BJ (cell line): Measurements from ENCODE around the gene SFT2D1. TPM values are rescaled to one million over a fixed set of nuclear protein-coding genes. Genes with fewer than 3 reads are reported as not detected.

Experiments used
- CTCF ChIA-PET: fragments of 350-600 bp; formaldehyde crosslinking; extraction: SDS; loops from one replicate; lab custom pipeline; 2021; ENCODE audit warnings: antibody characterized with exemption, inconsistent platforms; lab: Yijun Ruan, JAX
- POLR2A ChIA-PET: fragments of 300-600 bp; sonication (Branson Sonifier 250); formaldehyde crosslinking; extraction: SDS; loops from one replicate; lab custom pipeline; 2021; ENCODE audit warnings: antibody characterized with exemption; lab: Charles Lee
- DNase-seq: peaks from one replicate; pipeline ENCODE4 v3.0.0-alpha.2; 2011; ENCODE audit warnings: low read depth
- H3K27me3 ChIP-seq: 2 replicates; pipeline ENCODE4 v1.6.0; 2011; ENCODE audit warnings: low read length; ENCODE audit not compliant: control insufficient read depth, insufficient read depth
- H3K36me3 ChIP-seq: 2 replicates; pipeline ENCODE4 v1.5.1; 2011; ENCODE audit warnings: low read length; ENCODE audit not compliant: control insufficient read depth, insufficient read depth
- H3K4me3 ChIP-seq: 2 replicates; pipeline ENCODE4 v1.5.1; 2011; ENCODE audit warnings: low read depth, mild to moderate bottlenecking, control low read depth, low read length
- polyA plus RNA-seq: library from polyadenylated mRNA; depleted of rRNA; stranded (reverse); fragments of >200 nt; gene quantifications from 2 replicates; pipeline ENCODE4 v1.2.3, GENCODE V29; 2011
- TF ChIP-seq, protein P1 (sequence below): IDR thresholded peaks from 2 replicates; pipeline ENCODE4 v1.5.1; 2011; ENCODE audit warnings: low read depth, mild to moderate bottlenecking, control low read depth, inconsistent platforms, low read length, moderate library complexity; ENCODE audit not compliant: insufficient read depth

The SFT2D1 gene
- polyA plus RNA-seq, 1 experiment, result 24.9 TPM

DNA sequence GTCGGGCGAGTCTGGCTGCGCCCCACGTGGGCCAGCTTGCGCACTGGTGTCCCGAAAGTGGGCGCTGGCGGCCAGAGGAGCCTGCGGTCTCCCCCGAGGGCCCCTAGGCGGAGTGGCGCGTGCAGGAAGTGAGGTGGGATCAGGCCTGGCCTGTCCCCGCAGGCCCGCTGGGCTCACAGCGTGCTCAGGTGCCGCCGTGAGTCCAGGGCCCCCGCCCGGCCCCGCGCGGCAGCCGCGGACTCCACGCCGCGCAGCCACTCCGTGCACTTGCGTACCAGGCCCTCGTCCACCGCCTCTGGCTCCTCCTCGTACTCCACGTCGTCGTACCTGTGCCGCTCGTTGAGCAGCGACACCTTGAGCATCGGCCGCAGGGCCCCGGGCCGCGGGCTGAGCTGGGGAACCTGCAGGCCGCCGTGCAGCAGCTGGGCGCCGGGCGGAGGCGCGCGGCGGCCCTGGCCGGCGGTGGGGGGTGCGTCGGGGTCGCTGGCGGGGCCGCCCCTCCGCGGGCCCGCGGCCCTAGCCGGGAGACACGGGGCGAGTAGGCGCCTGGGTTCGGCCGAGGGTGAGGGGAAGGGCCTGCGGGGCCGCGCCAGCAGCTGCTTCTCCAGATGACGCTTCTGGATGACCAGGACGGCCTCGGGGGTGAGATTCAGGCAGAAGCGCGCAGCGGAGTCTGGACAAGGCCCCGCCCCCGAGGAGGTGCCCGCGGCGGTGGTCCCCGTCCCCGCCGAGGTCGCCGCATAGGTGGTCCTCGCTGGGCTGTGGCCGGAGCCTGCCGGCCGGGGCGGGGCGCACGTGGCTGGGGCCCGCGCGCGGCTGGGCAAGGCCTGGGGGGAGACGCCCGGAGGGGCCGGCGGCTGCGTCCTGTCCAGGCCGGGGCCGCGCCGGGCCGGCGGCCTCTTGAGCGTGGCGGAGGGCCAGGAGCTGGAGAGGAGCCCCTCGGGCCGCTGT lies 35.0 kb downstream of the SFT2D1 start:
- POLR2A ChIA-PET, result no interaction called here
- Histone ChIP-seq H3K4me3 (peak overlapping the region; percentile 8), H3K27me3 (peaks cover 26% of the 10 kb centered on the region), H3K36me3 (no peaks in the 10 kb centered on the region)
- no peak for DNase-seq
- TF ChIP-seq, protein P1, sequence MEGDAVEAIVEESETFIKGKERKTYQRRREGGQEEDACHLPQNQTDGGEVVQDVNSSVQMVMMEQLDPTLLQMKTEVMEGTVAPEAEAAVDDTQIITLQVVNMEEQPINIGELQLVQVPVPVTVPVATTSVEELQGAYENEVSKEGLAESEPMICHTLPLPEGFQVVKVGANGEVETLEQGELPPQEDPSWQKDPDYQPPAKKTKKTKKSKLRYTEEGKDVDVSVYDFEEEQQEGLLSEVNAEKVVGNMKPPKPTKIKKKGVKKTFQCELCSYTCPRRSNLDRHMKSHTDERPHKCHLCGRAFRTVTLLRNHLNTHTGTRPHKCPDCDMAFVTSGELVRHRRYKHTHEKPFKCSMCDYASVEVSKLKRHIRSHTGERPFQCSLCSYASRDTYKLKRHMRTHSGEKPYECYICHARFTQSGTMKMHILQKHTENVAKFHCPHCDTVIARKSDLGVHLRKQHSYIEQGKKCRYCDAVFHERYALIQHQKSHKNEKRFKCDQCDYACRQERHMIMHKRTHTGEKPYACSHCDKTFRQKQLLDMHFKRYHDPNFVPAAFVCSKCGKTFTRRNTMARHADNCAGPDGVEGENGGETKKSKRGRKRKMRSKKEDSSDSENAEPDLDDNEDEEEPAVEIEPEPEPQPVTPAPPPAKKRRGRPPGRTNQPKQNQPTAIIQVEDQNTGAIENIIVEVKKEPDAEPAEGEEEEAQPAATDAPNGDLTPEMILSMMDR, result no peak
- CTCF ChIA-PET, result interaction anchor here (0.8 to 1.8 kb wide), 3 partner anchors 74 to 93 kb away, joined by 3 to 7 read pairs (median 4); no protein-coding TSS in a partner anchor

DNA sequence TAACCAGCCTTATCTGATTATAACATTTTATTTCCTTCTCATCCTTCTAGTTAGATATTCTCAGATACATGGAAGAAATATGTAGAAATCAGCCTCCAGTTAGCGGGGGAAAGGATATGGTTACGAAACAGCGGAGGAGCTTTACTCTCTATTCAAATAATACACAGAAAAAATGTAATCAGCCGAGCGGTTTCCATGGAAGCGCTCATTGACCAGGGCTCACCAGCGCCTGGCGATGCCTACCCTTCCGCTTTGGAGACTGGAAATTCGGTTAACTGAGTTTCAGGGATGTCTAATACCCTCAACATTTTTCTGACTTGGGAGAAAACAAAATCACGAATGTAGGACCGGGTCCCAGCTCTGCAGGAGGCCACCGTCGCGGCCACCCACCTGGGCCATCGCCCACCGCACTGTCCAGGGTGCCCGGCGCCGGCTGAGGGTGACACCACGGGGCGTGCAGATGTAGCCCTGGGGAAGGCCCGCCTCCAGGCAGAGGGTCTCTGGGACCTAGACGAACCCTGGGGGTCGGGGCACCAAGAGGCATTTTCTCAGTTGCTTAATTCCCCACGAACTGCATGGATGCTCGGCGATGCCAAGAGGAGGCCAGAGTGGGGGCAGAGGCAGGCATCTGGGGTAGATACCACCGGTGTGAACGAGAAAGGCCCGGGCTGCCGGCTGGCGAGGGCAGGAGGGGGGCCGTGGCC lies 35.8 kb downstream of the SFT2D1 start:
- Histone ChIP-seq H3K4me3 (no peak overlapping the region), H3K36me3 (no peaks in the 10 kb centered on the region), H3K27me3 (peaks cover 26% of the 10 kb centered on the region)
- ChIA-PET CTCF (interaction anchor here (0.6 to 1.2 kb wide), 2 partner anchors 95 to 115 kb away, joined by 3 to 4 read pairs; no protein-coding TSS in a partner anchor), POLR2A (interaction anchor here (0.6 kb wide), 1 partner anchor 36 kb away, joined by 5 read pairs; the partner anchor contains the start of gene SFT2D1)
- DNase-seq, result no peak
- TF ChIP-seq, protein P1, result no peak

DNA sequence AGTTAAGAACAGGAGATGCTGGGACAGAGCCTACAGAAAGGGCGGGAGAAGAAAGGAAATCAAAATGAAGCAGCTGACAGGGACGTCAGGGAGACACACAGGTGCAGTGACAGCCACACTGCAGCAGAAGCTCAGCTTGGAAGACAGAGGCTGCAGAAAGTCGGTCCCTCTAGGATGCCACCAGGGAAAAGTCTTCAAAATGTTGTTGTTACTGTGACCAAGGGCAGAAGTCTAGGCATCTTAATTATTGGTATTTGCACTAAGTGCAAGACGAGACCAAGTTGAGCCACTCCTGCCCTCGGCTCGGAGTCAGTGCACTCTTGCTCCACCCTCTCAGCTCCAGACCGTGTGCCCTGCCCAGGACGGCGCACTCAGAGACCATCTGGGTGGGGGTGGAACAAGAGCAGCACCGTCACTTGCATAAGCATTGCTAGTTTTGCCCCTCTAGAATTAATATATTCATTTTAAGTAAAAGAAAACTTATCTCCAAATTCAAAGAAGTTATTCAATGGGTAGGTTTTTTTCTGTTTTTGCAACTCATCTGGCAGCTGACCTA lies 36.7 kb downstream of the SFT2D1 start:
- ChIA-PET POLR2A (interaction anchor here (0.6 kb wide), 1 partner anchor 37 kb away, joined by 5 read pairs; the partner anchor contains the start of gene SFT2D1), CTCF (interaction anchor here (1.2 kb wide), 1 partner anchor 96 kb away, joined by 4 read pairs; no protein-coding TSS in a partner anchor)
- TF ChIP-seq, protein P1, result no peak
- H3K27me3 ChIP-seq, result peaks cover 26% of the 10 kb centered on the region
- no peak for DNase-seq
- H3K36me3 ChIP-seq, result no peaks in the 10 kb centered on the region
- no peak overlapping the region for H3K4me3 ChIP-seq

DNA sequence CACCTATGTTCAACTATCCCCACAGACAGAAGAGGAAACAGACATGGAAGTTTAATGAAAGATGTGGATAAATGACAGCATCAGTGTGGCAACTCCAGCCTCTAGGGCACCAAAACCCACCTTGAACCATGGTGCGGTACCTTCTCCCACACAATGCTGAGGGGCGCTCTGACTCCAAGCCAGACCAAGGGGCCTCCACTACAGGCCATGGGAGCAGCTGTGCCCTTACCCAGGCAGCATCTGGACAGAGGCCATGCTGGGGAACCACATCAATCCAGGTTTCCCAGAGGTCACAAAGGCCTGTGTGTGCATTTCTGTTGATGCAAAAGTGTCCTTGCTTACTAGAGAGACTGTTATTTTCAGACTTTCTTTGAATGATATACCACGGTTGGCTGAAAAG lies 38.2 kb downstream of the SFT2D1 start:
- Histone ChIP-seq H3K36me3 (no peaks in the 10 kb centered on the region), H3K27me3 (peaks cover 21% of the 10 kb centered on the region), H3K4me3 (no peak overlapping the region)
- TF ChIP-seq, protein P1, result no peak
- no peak for DNase-seq
- ChIA-PET CTCF (interaction anchor here (1.0 kb wide), 1 partner anchor 96 kb away, joined by 4 read pairs; no protein-coding TSS in a partner anchor), POLR2A (no interaction called here)
